Retinal pigment epithelial cell (primary cell): ENCODE data around the gene ARHGAP26.

ENCODE experiments used
- DNase-seq: peaks from one replicate; pipeline ENCODE4 v3.0.0-alpha.2; 2010; ENCODE audit warnings: low read depth
- H3K4me3 ChIP-seq: 2 replicates; pipeline ENCODE4 v1.5.1; 2011; ENCODE audit warnings: mild to moderate bottlenecking, low read length, control low read depth, moderate library complexity
- TF ChIP-seq, protein P1 (sequence below): conservative IDR thresholded peaks from 2 replicates; pipeline ENCODE4 v1.5.1; 2011; ENCODE audit warnings: low read depth, low read length, control low read depth, inconsistent platforms

The ARHGAP26 gene

GRCh38 chr5:142816531-142817430 lies 46.6 kb downstream of the ARHGAP26 start:
- H3K4me3 ChIP-seq, result no peak overlapping the region
- TF ChIP-seq, protein P1, sequence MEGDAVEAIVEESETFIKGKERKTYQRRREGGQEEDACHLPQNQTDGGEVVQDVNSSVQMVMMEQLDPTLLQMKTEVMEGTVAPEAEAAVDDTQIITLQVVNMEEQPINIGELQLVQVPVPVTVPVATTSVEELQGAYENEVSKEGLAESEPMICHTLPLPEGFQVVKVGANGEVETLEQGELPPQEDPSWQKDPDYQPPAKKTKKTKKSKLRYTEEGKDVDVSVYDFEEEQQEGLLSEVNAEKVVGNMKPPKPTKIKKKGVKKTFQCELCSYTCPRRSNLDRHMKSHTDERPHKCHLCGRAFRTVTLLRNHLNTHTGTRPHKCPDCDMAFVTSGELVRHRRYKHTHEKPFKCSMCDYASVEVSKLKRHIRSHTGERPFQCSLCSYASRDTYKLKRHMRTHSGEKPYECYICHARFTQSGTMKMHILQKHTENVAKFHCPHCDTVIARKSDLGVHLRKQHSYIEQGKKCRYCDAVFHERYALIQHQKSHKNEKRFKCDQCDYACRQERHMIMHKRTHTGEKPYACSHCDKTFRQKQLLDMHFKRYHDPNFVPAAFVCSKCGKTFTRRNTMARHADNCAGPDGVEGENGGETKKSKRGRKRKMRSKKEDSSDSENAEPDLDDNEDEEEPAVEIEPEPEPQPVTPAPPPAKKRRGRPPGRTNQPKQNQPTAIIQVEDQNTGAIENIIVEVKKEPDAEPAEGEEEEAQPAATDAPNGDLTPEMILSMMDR, result no peak
- DNase-seq, result no peak

GRCh38 chr5:142817949-142818431 lies 47.8 kb downstream of the ARHGAP26 start:
- no peak overlapping the region for H3K4me3 ChIP-seq
- TF ChIP-seq, protein P1, result no peak
- DNase-seq, result no peak

- H3K4me3 ChIP-seq, result no peak overlapping the region
- TF ChIP-seq, protein P1, result no peak
These were observed 49.1 kb downstream of the ARHGAP26 start for GRCh38 chr5:142819292-142819691.

DNA sequence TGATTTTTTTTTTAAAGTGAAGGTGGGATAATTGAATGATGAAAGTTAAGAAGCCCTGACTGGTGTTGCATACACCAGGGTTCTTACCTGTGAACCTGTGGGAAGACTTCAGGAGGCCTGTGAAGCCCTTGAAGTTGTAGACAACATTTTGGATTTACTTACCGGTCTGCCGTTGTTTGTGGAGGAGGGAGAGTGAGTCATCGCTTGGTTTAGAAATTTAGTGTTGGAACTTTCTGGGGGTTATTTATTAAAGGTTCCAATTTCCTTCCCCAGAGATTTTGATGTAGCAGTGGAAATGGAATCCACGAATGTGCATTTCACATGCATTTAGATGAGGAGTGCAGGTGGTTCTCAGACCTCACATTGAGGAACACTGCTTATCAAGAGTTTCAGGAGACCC lies 49.6 kb downstream of the ARHGAP26 start:
- no peak for DNase-seq
- H3K4me3 ChIP-seq, result no peak overlapping the region
- TF ChIP-seq, protein P1, result no peak

More at GRCh38 chr5:142819292-142819691, 49.1 kb downstream of the ARHGAP26 start:
- no peak for DNase-seq

- TF ChIP-seq, protein P1, result no peak
- DNase-seq, result no peak
- no peak overlapping the region for H3K4me3 ChIP-seq
These were observed 50.3 kb downstream of the ARHGAP26 start for GRCh38 chr5:142820447-142820846.

DNA sequence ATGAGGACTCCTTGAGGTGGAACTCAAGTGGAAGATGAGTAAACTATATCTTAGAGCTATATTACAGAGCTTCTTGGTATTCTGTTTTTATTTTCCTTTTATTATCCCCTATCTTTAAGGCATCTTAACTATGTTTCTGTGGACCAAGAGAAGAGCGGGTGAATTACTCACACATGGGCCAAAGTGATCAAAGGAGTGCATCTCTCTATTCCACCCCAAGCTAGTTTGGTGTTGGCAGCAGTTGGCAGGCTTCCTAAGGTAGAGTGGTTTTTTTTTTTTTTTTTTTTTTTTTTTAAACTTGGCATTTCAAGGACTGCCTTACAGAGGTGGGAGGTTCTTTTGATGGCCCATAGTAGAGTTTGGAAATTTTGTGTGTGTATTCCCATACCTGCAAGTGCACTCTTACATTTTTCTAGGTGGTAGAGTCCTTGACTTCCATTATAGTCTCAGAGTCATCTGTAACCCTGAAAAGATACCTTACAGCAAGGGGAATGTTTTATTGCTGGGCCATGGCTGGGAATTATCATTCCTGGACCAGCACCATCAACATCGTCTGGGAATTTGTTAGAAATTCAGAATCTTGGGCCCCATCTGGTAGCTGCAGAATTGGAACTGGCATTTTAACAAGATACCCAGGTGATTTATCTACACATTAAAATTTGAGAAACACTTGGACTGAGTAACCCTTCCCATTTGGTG lies 51.0 kb downstream of the ARHGAP26 start:
- no peak for DNase-seq
- H3K4me3 ChIP-seq, result no peak overlapping the region
- TF ChIP-seq, protein P1, result no peak
